ENCODE measurements around the gene CALCA. TPM values are rescaled to one million over a fixed set of nuclear protein-coding genes. Genes with fewer than 3 reads are reported as not detected.

CALCA gene
- total and polyA plus RNA-seq, 2 of the 4 experiments (the other 2 are of a cell fraction), result not detected

DNA sequence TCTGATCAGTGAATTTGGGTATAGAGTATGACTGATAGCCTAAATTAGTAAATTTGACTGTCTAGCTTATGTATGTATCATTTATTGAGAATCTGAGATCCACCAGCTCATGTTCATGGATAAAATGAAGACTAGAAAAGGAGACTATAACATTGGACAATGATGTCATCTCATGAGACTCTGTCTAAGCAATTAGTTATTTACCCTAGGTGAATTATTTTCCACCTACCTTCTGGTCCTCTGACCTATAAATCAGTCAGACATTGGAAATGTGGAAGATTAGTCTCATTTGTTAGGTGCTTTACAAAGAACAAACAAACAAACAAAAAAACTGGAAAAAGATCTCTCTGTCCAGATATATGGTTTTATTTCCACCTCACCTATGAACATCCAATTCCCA, 38.7 kb upstream of the CALCA start:
- Histone ChIP-seq H2BK5ac (ENCODE audit: low read depth, low read length, poor library complexity, severe bottlenecking) (no peak overlapping the region), H4K91ac (ENCODE audit: insufficient read depth, low read depth, low read length) (no peak overlapping the region), H2AK9ac (replicated peaks; ENCODE audit: low read depth, low read length, poor library complexity) (no peak overlapping the region), H2AFZ (replicated peaks; ENCODE audit: low read length, poor library complexity) (no peak overlapping the region), H3K56ac (ENCODE audit: extremely low read depth, insufficient read depth, low read length) (no peak overlapping the region), H3K36me3 (ENCODE audit: control insufficient read depth, insufficient read depth, low read length) (no peaks in the 10 kb centered on the region), H4K8ac (ENCODE audit: low read depth in 2 of 2, low read length in 2 of 2) (no peak overlapping the region), H3K79me1 (ENCODE audit: low read depth in 1 of 2, low read length in 2 of 2) (no peaks in the 10 kb centered on the region), H3K14ac (replicated peaks; ENCODE audit: low read depth, low read length) (no peak overlapping the region), H3K9me3 (ENCODE audit: control insufficient read depth, insufficient read depth, low read length) (no peaks in the 10 kb centered on the region), H3K9me1 (ENCODE audit: insufficient read depth, low read length) (no peaks in the 10 kb centered on the region), H3K27ac (ENCODE audit: insufficient read depth, low read length) (no peak overlapping the region), H2BK20ac (ENCODE audit: low read depth, low read length) (no peak overlapping the region), H3K4me3 (ENCODE audit: insufficient read depth, low read depth, low read length) (no peak overlapping the region), H4K20me1 (ENCODE audit: insufficient read depth, low read length) (no peaks in the 10 kb centered on the region), H2BK15ac (ENCODE audit: low read depth, low read length) (no peak overlapping the region), H3K4me1 (ENCODE audit: control insufficient read depth, insufficient read depth, low read length) (no peaks in the 10 kb centered on the region), H3K18ac (ENCODE audit: low read depth, low read length) (no peak overlapping the region), H3K23ac (ENCODE audit: low read depth, low read length) (no peak overlapping the region), H4K5ac (ENCODE audit: low read depth, low read length) (no peak overlapping the region), H3K9ac (ENCODE audit: low read depth, low read length) (no peak overlapping the region), H2AK5ac (ENCODE audit: low read depth, low read length) (no peak overlapping the region), H3K4me2 (ENCODE audit: low read depth, low read length) (no peak overlapping the region), H2BK120ac (ENCODE audit: low read depth, low read length) (no peak overlapping the region), H3K4ac (ENCODE audit: low read depth, low read length) (no peak overlapping the region), H3K27me3 (ENCODE audit: control insufficient read depth, insufficient read depth, low read length) (no peaks in the 10 kb centered on the region; the same call in 1 of the 2 replicates)
- intact Hi-C loops (cut with micrococcal nuclease), result no loop called here
- DNase-seq (no peak), ATAC-seq (ENCODE audit: low read depth) (no peak)
- TF ChIP-seq BHLHE40 (IDR thresholded peaks at IDR 0.05; ENCODE audit: low read depth, low read length), result no peak
- no peak for TF ChIP-seq SMC3 (IDR thresholded peaks at IDR 0.05; ENCODE audit: low read depth, low read length)
- no peak for TF ChIP-seq MXI1 (IDR thresholded peaks at IDR 0.05; ENCODE audit: borderline replicate concordance, low read depth, low read length)
- no peak for TF ChIP-seq MAFK (IDR thresholded peaks at IDR 0.05; ENCODE audit: low read depth, low read length)
- TF ChIP-seq RFX5 (IDR thresholded peaks at IDR 0.05; ENCODE audit: low read depth, low read length), result no peak
- TF ChIP-seq, protein P1, sequence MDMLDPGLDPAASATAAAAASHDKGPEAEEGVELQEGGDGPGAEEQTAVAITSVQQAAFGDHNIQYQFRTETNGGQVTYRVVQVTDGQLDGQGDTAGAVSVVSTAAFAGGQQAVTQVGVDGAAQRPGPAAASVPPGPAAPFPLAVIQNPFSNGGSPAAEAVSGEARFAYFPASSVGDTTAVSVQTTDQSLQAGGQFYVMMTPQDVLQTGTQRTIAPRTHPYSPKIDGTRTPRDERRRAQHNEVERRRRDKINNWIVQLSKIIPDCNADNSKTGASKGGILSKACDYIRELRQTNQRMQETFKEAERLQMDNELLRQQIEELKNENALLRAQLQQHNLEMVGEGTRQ (IDR thresholded peaks at IDR 0.05; ENCODE audit: low read depth, low read length), result no peak
- no peak for TF ChIP-seq NFE2L2 (IDR thresholded peaks at IDR 0.05; ENCODE audit: low read depth, low read length)
- TF ChIP-seq, protein P2, sequence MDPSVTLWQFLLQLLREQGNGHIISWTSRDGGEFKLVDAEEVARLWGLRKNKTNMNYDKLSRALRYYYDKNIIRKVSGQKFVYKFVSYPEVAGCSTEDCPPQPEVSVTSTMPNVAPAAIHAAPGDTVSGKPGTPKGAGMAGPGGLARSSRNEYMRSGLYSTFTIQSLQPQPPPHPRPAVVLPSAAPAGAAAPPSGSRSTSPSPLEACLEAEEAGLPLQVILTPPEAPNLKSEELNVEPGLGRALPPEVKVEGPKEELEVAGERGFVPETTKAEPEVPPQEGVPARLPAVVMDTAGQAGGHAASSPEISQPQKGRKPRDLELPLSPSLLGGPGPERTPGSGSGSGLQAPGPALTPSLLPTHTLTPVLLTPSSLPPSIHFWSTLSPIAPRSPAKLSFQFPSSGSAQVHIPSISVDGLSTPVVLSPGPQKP (IDR thresholded peaks at IDR 0.05; ENCODE audit: borderline replicate concordance, low read depth, low read length), result no peak
- no peak for TF ChIP-seq POLR2A (IDR thresholded peaks at IDR 0.05; ENCODE audit: low read depth, low read length)
- TF ChIP-seq MAZ (IDR thresholded peaks at IDR 0.05; ENCODE audit: borderline replicate concordance, low read depth, low read length), result no peak
- in situ Hi-C loops (cut with MboI; ENCODE audit: low sequenced_read_pairs), result no loop called here
- BruUV-seq (replicated peaks), result no TSS peak
- dilution Hi-C loops (cut with HindIII; ENCODE audit: low sequenced_read_pairs, unreplicated experiment), result no loop called here
- CTCF ChIA-PET, result no interaction called here
- POLR2A ChIA-PET (ENCODE audit: unreplicated experiment), result no interaction called here
